H1 (cell line): ENCODE results near the gene TIGIT.

ENCODE experiments used
- CBX8 ChIP-seq: fragments of 300-800, 300-1000 bp; sonication (generic); IDR thresholded peaks from 2 replicates; pipeline ENCODE4 v1.7.1; 2016; ENCODE audit warnings: low read depth, low read length, borderline replicate concordance
- CTCF ChIP-seq, 3 experiments: IDR thresholded peaks; 1 replicate in 2 of 3; 2 replicates in 1 of 3; pipeline versions ENCODE4 v1.5.1 to v1.6.1; 2011; ENCODE audit warnings: low read length in 3 of 3, mild to moderate bottlenecking in 3 of 3, inconsistent platforms in 2 of 3, low read depth in 1 of 3, moderate library complexity in 1 of 3; ENCODE audit not compliant: insufficient read depth in 1 of 3; ENCODE audit errors: control extremely low read depth in 1 of 3
- EP300 ChIP-seq, 2 experiments: IDR thresholded peaks; 1 replicate in 1 of 2; 2 replicates in 1 of 2; pipeline ENCODE4 v1.6.1; 2011 to 2012; ENCODE audit warnings: low read depth in 2 of 2, low read length in 2 of 2, mild to moderate bottlenecking in 2 of 2, borderline replicate concordance in 1 of 2, inconsistent platforms in 1 of 2, moderate library complexity in 1 of 2
- GABPA ChIP-seq: IDR thresholded peaks from 2 replicates; pipeline ENCODE4 v1.6.1; 2011; ENCODE audit warnings: mild to moderate bottlenecking, low read length, moderate library complexity, borderline replicate concordance; ENCODE audit not compliant: insufficient read depth
- GTF2F1 ChIP-seq: IDR thresholded peaks from 2 replicates; pipeline ENCODE4 v1.6.1; 2012; ENCODE audit warnings: low read depth, low read length, improper control_type of control experiment, borderline replicate concordance
- HDAC6 ChIP-seq: IDR thresholded peaks from one replicate; pipeline ENCODE4 v1.7.1; 2012; ENCODE audit warnings: low read depth, mild to moderate bottlenecking, inconsistent platforms, low read length, moderate library complexity
- KDM5A ChIP-seq: fragments of 200-600 bp; IDR thresholded peaks from 2 replicates; pipeline ENCODE4 v1.7.1; 2012; ENCODE audit warnings: mild to moderate bottlenecking, low read length, inconsistent platforms, mixed read lengths
- MAX ChIP-seq: IDR thresholded peaks from 2 replicates; pipeline ENCODE4 v1.6.1; 2012; ENCODE audit warnings: inconsistent platforms
- POLR2A ChIP-seq, 2 experiments: IDR thresholded peaks; 1 replicate in 1 of 2; 2 replicates in 1 of 2; pipeline ENCODE4 v1.6.1; 2011; ENCODE audit warnings: low read depth in 2 of 2, low read length in 2 of 2, mild to moderate bottlenecking in 2 of 2; ENCODE audit errors: control extremely low read depth in 1 of 2
- TAF1 ChIP-seq: IDR thresholded peaks from 2 replicates; pipeline ENCODE4 v1.6.1; 2011; ENCODE audit warnings: mild to moderate bottlenecking, low read depth, low read length

GRCh38 chr3:114294940-114295480, 1.2 kb downstream of the TIGIT start:
- TF ChIP-seq CTCF (IDR thresholded peaks at IDR 0.05; ENCODE audit: control extremely low read depth in 1 of 3, insufficient read depth in 1 of 3, low read depth in 1 of 3, low read length in 3 of 3), result no peak
- TF ChIP-seq EP300 (IDR thresholded peaks at IDR 0.05; ENCODE audit: borderline replicate concordance in 1 of 2, low read depth in 2 of 2, low read length in 2 of 2), result no peak
- no peak for TF ChIP-seq KDM5A
- TF ChIP-seq POLR2A (IDR thresholded peaks at IDR 0.05; ENCODE audit: control extremely low read depth in 1 of 2, low read depth in 2 of 2, low read length in 2 of 2), result no peak
- no peak for TF ChIP-seq MAX
- no peak for TF ChIP-seq CBX8
- TF ChIP-seq HDAC6, result no peak
- TF ChIP-seq GTF2F1, result no peak
- TF ChIP-seq GABPA, result no peak
- no peak for TF ChIP-seq TAF1
